Measurements from ENCODE around the gene RPS6KB1. TPM values are rescaled to one million over a fixed set of nuclear protein-coding genes. Genes with fewer than 3 reads are reported as not detected.
"Not testable (repeated sequence)": the region's sequence is repeated elsewhere in the genome, so short reads cannot be mapped to it uniquely, and the experiment has no call there.

The RPS6KB1 gene
- polyA plus RNA-seq, 5 donors: 31.1 to 51.4 (median 45.3) TPM

DNA sequence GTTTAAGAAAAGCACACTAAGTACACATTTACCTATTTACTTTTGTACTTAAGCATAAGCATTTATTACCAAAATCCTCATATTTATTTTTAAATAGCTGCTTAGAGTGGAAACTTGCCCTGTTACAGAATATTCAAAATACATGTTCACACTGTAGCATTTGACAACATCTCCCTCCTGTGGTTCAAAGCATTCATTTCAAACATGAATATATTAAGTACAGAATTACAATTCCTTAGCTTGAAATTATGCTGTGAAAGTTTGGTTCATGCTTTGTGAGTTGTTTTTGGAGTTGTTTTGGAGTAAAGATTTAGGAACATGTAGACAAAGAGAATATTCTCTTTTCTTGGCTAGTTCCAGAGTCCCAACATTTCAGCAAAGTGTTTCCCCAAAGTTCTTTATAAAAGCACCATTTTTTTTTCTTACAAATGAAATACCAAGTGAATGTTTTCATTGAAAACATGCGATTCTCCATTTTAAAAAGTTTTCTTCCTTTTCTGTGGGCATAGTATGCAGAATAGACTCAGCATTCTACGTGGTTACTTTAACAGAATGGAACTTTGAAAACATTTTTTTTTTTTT, 33.4 kb upstream of the RPS6KB1 start:
- peak in 1 of 2 donors; percentile 31 for DNase-seq

DNA sequence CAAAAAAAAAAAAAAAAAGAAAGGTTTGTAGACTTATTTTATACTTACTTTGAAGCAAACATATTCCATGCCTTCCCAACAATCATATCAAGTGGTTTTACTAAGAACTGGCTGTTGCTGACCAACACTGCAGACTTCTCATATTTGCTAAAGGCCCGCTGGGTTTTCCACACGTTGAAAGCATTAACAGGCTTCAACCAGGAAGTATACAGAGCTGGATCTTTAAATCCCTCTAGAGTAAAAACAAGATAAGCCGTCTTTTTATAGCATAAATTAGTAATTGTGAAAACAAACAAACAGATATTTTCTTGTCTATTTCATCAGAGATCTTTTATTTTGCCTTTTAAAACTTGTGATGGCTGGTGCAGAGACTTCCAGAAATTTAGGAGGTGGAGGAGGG, 29.3 kb upstream of the RPS6KB1 start:
- DNase-seq: no peak

DNA sequence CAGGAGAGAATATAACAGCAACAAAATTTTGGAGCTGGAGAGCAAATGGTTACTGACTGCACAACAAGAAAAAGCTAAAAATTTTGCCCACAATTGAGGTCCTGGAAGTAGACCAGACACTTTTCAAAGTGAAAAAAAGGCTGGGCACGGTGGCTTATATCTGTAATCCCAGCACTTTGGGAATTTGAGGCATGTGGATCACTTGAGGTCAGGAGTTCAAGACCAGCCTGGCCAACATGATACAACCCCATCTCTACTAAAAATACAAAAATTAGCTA, 23.0 kb upstream of the RPS6KB1 start:
- DNase-seq: no peak

DNA sequence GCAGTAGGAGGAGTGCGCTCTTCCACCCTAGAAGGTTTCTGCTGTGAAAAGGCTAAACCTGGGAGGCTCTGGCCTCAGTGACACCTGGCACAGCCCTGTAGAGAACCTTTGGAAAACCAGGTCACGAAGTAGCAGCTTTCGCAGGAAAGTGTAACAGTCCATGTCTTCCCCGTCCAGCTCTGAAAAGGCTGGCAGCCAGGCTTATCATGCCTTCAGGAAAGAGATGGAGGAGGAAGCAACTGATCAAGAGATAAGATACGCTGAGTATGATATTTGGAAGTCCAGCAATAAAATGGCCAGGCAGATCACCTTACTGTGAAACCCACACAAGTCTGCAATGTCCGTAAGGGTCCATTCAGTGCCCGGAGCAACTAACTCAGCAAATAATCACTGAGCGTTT, 22.4 kb upstream of the RPS6KB1 start:
- no peak for DNase-seq

DNA sequence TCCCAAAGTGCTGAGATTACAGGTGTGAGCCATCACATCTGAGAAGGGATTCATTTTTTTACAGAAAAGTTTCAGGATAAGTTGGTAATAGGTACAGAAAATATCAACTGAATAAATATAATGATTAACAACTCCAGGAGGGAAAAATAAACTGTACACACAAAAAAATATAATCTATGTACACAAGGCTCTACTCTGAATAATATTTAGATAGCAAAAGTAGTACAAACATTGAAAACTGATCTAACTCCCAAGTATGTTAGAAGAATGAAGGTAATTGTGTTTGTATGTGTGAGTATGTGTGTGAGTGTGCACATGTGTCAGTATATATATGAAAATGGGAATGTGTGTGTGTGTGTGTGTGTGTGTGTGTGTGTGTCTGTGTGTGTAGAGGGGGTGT, 20.6 kb upstream of the RPS6KB1 start:
- no peak for DNase-seq

DNA sequence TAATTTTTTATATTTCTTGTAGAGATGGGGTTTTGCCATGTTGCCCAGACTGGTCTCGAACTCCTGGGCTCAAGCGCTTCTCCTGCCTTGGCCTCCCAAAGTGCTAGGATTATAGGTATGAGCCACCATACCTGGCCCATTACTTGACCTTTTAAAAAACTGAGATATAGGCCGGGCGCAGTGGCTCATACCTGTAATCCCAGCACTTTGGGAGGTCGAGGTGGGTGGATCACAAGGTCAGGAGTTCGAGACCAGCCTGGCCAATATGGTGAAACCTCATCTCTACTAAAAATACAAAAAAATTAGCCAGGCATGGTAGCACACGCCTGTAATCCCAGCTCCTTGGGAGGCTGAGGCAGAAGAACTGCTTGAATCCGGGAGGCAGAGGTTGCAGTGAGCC, 19.5 kb upstream of the RPS6KB1 start:
- not testable (repeated sequence) for DNase-seq

DNA sequence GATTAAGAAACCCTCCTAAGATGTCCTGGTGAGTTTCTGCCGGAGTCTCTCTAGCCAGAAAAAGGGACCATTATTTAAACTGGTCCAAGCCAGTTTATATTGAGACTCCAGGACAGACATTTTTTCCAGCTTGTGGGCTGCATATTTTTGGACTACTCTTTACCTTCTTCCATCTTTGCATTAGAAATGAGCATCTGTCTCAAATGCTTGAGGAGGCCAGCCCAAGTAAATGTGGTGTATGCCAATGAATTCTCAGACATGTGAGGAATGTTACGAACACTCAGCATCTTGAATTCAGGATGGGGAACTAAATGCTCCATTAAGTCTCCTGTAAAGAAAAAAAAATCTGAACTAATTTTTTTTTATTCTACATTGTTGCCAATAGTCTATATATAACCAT, 18.5 kb upstream of the RPS6KB1 start:
- no peak for DNase-seq

DNA sequence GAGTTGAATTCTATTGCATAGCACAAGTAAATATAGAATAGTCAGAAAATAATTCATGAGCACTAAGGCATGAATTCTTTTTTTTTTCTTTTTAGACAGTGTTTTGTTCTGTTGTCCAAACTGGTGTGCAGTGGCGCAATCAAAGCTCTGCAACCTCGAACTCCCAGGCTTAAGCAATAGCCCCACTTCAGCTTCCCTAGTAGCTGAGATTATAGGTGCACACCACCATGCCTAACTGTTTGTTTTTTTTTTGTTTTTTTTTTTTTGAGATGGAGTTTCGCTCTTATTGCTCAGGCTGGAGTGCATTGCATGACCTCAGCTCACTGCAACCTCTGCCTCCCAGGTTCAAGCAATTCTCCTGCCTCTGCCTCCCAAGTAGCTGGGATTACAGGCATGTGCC, 16.8 kb upstream of the RPS6KB1 start:
- DNase-seq: no peak

DNA sequence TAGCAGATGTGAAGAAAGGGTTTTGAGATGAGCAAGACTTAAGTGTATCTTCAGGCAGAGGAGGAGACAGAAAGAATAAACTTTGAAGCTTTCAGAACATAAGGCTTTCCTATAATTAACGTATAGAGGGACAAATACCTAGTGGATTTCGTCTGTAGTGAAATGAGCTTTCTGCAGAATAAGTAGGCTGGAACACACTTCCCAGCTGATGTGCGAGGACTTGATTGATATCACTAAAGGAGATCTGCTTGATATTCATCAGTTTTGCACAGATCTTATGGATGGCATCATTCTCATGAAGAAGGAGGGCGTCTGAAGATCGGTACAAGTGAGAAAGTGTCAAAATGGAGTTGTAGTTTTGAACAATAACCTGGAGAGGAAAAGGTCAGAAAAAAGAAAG, 15.0 kb upstream of the RPS6KB1 start:
- DNase-seq: no peak

DNA sequence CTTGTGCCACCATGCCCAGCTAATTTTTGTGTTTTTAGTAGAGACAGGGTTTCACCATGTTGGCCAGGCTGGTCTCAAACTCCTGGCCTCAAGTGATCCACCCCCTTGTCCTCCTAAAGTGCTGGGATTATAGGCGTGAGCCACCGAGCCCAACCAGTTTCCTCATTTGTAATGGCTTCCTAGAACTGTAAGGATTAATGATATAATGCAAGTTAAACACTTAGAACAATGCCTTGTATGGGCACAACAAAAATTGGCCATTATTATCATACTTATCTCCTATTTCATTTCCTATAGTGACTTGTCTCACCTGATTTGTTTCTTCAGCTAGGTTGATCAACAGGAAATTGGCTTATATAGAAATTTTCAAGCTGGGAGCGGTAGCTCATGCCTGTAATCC, 14.3 kb upstream of the RPS6KB1 start:
- no peak for DNase-seq

DNA sequence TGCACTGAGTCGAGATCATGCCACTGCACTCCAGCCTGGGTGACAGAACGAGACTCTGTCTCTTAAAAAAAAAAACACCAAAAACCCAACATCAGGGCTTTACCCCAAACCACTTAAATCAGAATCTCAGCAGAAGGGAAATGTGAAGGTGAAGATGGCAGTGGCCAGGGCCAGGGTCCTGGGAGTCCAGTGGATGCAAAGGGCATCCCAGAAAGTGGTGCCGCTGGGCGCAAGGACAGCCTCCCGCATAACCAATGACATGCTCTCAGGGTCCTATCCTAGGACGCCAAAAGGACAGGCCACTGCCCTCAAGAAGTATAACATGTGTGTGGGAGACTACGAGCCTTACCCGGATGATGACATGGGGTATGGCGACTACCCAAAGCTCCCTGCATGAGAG, 8.1 kb upstream of the RPS6KB1 start:
- DNase-seq: no peak

DNA sequence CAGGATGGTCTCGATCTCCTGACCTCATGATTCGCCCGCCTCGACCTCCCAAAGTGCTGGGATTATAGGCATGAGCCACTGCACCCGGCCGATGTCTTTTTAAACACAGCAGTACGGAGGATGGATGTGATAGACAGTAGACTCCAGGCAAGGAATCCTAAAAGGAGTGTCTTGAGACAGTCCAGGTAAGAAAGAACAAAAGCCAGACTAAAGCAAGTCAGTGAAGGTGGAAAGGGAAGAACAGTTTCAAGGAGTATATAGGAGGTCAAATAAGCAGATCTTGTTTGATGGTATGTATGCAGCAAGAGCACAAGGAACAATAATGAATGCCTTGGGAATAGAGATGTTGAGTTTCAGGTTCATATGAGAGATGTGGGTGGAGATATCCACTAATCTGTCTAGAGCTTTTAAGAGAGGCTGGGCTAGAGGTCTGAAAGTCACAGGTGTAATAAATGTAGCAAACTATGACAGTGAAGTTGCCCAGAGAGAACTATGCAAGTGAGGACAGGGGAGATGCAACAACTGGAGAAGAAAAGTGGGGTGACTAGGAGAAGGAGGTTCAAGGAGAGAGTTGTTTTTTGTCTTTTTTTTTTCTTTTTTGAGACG, 4.7 kb upstream of the RPS6KB1 start:
- DNase-seq: no peak

DNA sequence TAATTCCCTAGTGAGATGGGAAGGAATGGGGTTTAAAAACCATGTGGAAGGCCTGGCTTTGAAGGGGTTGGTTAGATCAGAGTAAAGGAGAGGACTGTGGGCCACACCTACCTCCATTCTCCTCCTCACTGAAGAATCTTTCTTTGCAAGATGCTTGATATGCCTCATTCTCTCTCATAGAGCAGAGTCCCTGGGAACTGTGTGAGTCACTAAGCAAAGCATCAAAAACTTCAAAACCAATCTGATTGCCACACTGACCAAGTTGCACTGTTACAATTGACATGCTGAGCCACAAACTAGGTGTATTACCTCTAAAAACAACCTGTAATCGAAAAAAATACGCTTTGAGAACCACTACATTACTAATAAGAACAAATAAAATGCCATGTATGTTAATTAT, 2.2 kb upstream of the RPS6KB1 start:
- DNase-seq: no peak

DNA sequence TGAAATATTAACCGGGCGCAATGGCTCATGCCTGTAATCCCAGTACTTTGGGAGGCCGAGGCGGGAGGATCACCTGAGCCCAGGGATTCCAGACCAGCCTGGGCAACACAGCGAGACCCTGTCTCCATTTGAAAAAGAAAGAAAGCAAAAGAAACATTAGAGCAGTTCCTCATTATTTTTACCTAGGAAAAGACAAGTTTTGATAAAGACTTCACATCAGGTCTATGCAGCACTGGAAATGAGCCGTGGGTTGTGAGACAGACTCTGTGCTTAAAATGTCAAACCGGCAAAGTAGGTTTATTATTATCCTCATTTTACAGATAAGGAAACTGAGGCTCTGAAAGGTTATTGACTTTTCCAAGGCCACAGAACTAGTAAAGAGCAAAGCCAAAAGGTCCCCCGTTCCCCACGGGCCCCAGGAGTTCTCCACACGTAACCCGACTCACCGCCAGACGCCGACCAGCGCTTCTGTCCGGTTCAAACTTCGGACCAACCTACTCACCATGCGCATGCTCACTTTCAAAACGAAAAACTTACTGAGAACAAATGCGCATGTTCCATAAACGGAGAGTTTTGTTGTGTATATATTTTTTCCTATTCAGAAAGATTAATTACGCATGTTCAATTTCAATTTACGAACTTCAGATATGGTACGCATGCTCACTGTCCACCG, 534 bp upstream of the RPS6KB1 start:
- DNase-seq: no peak

DNA sequence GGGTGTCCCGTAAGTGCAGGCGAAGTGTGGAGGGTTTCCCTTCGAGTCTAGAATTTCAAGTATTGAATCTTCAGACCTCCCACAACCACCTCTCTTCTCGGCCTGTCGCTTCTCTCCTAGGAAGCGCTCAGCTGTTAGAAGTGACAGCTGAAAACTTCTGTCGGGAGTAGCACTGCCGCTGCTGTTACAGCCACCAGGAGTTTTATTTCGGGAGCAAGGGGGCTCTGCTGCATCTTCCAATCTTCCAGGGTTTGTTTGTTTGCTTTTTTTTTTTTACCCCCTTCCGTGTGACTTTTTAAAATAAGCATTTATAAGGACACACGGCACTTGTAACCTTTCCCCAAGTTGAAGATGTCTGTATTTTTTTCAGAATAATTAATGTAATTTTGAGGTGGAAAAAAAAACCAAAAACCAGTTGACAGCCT, 767 bp downstream of the RPS6KB1 start:
- DNase-seq: no peak

DNA sequence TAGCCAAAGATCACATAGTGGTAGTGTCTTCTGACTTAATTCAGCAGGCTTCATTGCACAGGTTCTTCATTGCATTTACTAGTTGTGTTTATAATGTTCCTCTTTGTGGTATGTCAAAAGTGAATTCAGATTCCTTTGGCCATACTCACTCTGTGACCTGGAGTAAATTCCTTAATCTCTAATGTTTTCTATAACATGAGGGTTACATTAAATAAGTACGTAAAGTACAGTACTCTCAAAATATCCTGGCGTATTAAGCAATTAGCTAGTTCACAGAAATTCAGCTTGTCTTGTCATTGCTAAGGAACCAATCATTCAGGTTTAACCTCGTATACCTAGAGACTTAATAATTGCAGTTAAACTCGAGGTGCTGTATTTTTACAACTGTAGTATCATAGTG, 4.2 kb downstream of the RPS6KB1 start:
- no peak for DNase-seq

DNA sequence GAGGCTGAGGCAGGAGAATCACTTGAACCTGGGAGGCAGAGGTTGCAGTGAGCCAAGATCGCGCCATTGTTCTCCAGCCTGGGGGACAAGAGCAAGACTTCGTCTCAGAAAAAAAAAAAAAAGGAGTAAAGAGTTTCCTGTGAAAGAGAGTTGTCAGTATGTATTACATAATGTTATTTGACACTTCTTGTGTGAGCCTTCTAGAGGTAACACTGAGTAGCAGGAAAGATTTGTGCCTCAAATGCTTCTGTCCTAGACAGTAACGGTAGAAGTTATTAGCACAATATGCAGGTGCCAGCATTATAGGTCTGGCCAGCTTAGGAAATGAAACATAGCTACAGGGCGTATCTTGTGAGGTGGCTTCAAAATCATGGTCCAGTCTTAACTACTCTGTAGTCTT, 6.2 kb downstream of the RPS6KB1 start:
- DNase-seq: no peak

DNA sequence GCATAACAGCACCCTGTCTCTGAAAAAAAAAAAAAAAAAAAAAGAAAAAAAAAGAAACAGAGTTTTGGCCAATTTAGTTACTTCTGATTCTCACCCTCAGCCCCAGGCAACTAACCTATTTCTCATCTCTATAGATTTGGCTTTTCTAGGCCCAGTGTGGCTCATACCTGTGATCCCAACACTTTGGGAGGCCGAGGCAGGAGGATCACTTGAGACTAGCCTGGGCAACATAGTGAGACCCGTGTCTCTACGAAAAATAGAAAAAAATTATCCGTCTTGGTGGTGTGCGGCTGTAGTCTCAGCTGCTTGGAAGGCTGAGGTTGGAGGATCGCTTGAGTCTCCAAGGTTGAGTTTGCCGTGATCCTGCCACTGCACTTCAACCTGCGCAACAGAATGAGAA, 8.7 kb downstream of the RPS6KB1 start:
- DNase-seq: no peak

DNA sequence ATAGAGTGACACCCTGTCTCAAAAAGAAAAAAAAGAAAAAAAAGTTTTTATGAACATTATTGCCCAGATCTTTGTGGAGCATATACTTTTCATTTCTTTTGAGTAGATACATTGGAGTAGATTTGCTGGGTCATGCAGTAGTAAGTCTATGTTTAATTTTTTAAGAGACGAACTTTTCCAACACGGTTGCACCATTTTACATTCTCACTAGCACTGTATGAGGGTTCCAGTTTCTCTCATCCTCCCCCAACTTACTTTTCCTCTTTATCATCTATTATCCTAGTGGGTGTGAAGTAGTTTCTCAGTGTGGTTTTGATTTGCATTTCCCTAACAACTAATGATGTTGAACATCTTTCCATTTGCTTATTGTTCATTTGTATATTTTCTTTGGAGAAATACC, 10.5 kb downstream of the RPS6KB1 start:
- DNase-seq: no peak

DNA sequence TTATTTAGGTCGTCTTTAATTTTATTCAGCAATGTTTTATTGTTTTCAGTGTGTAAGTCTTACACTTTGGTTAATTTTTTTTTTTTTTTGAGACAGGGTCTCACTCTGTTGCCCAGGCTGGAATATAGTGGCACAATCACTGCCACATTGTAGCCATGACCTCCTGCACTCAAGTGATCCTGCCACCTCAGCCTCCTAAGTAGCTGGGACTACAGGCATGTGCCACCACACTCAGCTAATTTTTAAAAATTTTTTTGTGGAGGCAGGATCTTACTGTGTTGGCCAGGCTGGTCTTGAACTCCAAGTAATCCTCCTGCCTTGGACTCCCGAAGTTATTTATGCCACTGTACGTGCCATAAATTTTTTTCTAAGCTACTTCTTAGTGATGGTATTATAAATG, 14.5 kb downstream of the RPS6KB1 start:
- DNase-seq: no peak

DNA sequence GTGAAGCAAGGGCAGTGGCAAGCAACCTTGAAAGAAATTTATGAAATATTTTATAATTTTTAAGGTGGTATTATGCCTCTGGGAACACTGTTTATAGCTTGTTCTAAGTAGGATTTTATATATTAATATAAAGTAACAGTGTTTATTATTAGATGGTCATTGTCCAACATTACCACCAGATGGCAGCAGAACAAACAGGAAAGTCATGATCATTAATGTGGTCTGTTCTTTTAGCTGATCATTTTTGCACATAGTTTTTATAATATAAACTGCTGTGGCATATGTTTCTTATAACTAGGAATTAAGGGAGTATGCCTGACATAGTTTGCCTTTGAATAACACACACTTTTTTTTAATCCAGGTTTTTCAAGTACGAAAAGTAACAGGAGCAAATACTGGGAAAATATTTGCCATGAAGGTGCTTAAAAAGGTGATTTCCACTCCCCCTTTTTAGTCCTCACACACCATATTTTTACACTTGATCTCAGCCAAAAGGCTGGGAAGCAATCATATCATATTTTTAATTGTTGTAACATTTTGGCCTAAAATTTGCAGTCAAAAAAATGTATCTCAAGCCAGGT, 21.4 kb downstream of the RPS6KB1 start:
- peak in 1 of 2 donors; percentile 27 for DNase-seq

DNA sequence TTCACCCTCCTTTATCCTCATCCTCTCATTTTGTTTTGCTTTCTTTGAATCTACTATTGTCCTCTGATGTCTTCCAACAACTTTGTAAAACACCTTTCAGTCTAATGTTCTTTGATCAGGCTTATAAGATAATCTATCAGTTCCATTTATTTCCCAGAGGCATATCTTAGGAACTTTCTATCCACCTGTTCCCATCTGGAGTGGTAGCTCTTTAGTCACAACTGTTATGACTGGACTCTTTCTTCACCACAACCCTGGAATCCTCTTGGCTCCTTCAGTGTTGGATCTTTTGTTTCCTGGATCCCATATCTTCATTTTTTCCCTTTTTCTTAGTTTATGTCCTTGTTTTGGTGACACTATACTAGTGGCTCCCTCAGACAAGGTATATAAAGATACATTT, 23.5 kb downstream of the RPS6KB1 start:
- no peak for DNase-seq

DNA sequence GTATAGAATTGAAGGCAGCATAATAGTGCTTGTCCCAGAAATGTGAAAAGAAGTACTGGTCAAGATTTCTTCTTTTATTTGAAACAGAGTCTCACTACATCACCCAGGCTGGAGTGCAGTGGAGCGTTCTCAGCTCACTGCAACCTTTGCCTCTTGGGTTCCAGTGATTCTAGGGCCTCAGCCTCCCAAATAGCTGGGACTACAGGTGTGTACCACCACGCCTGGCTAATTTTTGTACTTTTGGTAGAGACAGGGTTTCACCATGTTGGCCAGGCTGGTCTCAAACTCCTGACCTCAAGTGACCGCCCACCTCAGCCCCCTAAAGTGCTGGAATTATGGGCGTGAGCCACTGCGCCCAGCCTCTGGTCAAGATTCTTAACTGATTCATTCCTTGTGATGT, 27.7 kb downstream of the RPS6KB1 start:
- DNase-seq: not testable (repeated sequence)

DNA sequence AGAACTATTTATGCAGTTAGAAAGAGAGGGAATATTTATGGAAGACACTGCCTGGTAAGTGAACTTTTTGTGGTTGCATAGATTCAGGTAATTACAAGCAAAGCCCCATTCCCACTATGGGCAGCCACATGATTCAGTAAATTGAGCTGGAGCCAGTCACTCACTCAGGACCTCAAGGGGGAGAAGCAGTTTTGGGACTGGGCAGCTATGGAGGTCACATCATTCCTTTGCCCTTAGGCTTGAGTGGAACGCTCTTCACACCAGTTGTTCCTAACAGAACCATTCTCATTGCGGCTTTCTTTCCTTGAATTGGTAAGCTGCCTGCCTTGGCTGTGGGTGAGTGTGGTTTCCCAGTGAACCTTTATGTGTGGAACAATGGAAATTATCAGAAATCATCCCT, 37.2 kb downstream of the RPS6KB1 start:
- not testable (repeated sequence) for DNase-seq

All from right lung (tissue), 5 donors.